Adipocyte (in vitro differentiated cells): Measurements from ENCODE around the gene HDAC7.

ENCODE experiments used
- DNase-seq: peaks from one replicate; pipeline ENCODE4 v3.0.0-alpha.2; 2015; ENCODE audit warnings: low read depth
- H3K27me3 ChIP-seq: replicated peaks from 2 replicates; pipeline ENCODE4 v1.7.0; 2013; ENCODE audit warnings: mild to moderate bottlenecking, low read length, moderate library complexity; ENCODE audit not compliant: control insufficient read depth, insufficient read depth
- H3K36me3 ChIP-seq: 2 replicates; pipeline ENCODE4 v1.7.0; 2013; ENCODE audit warnings: low read length, mild to moderate bottlenecking, moderate library complexity; ENCODE audit not compliant: control insufficient read depth, insufficient read depth, severe bottlenecking
- H3K4me1 ChIP-seq: 2 replicates; pipeline ENCODE4 v1.7.0; 2013; ENCODE audit warnings: mild to moderate bottlenecking, low read length, moderate library complexity; ENCODE audit not compliant: control insufficient read depth, insufficient read depth
- H3K4me3 ChIP-seq: 2 replicates; pipeline ENCODE4 v1.7.0; 2013; ENCODE audit warnings: mild to moderate bottlenecking, low read length, moderate library complexity
- H3K9ac ChIP-seq: 2 replicates; pipeline ENCODE4 v1.7.0; 2013; ENCODE audit warnings: mild to moderate bottlenecking, low read length, moderate library complexity
- H3K9me3 ChIP-seq: 2 replicates; pipeline ENCODE4 v1.7.0; 2013; ENCODE audit warnings: mild to moderate bottlenecking, low read length, moderate library complexity; ENCODE audit not compliant: control insufficient read depth

HDAC7 gene

DNA sequence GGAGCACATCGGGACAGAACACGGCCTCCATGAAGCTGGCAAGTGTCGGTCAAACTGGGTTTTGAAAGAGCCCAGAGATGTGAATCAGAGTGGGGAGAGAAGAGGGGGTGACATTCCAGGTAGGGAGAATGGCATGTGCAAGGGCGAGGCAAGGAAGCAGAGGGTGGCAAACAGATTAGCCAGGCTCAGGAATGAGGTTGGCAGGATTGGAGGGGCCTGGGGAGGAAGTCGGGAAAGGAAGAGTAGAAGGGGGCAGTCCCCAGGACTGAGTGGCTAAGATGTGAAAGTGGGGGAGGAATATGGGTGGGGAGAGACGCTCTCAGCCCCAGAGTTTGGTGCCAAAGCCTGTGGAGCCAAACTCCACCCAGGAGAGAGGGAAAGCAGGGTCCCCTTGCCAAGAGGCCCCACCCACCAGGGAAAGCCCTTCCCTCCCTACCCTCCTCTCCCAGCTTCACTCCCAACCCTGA lies 5.5 kb upstream of the HDAC7 start:
- Histone ChIP-seq H3K4me1 (peaks cover 84% of the 10 kb centered on the region), H3K9me3 (no peaks in the 10 kb centered on the region), H3K36me3 (no peaks in the 10 kb centered on the region), H3K4me3 (no peak overlapping the region), H3K27me3 (no peaks in the 10 kb centered on the region), H3K9ac (peak overlapping the region; percentile 27)
- DNase-seq: peak; percentile 15

DNA sequence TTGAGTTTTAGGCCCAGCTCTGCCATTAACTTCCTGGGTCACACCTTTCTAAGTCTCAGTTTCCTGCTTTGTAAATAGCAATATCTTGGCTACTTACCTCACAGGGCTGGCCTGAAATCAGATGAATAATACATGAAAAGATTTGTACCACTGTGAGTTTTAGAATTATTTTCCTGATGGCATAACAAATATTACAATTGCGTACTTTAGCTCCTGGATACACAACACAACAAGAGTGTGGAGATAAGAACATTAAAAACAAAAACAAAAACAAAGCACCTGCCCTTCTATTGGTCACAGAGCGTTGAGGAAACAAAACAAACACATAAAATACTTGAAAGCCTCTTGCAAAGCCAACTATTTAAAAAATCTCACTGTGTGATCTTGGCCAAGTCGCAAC lies 4.9 kb upstream of the HDAC7 start:
- DNase-seq: no peak
- peaks cover 84% of the 10 kb centered on the region for H3K4me1 ChIP-seq
- H3K9ac ChIP-seq: peak overlapping the region; percentile 100
- no peaks in the 10 kb centered on the region for H3K36me3 ChIP-seq
- H3K4me3 ChIP-seq: no peak overlapping the region
- H3K9me3 ChIP-seq: no peaks in the 10 kb centered on the region
- H3K27me3 ChIP-seq: no peaks in the 10 kb centered on the region

DNA sequence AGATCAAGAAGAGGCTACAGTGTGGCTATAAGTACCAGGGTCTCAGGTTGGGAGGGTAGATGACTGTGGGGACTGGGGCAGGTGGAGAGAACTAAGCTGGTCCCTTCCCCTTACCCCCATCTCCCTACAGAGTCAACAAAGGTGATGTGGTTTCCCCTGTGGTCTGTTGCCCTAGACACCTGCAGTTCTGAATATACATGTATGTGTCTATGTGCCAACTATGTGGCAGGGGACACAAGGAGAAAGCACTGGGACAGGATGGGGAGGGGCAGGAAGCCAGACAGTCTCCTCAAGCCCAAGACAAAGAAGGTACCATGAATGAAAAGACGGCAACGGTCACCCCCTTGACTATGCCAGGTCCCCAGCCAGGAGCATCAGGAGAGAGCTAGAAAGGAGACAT lies 4.5 kb upstream of the HDAC7 start:
- Histone ChIP-seq H3K36me3 (no peaks in the 10 kb centered on the region), H3K9ac (peak overlapping the region; percentile 100), H3K4me1 (peaks cover 81% of the 10 kb centered on the region), H3K9me3 (no peaks in the 10 kb centered on the region), H3K27me3 (no peaks in the 10 kb centered on the region), H3K4me3 (no peak overlapping the region)
- DNase-seq: no peak

DNA sequence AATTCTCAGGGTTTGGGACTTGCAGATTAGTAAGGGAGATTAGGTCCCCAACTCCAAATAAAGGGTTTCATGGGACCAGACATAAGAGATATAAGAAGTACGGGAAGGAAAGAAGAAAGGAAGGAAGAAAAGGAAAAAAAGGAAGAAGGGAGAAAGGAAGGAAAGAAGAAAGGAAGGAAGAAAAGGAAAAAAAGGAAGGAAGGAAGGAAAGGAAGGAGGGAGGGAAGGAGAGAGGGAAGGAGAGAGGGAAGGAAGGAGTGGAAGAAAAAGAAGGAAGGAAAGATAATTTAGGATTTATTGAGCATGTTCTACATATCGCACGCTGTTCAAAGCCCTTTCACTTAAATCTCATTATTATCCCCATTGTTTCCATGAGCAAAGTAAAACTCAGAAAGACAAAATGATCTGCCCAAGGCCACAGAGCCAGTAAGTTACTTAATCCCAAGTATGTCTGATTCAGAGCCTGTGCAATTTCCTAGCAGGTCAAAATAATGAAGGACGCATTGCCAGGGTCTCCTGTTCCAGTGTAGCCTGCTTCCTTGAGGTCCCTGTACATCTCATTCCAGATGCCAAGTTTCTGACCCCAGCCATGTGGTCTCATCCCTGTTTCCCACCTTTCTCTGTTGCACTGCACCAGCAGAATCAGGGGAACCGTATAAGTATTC lies 3.9 kb upstream of the HDAC7 start:
- peak overlapping the region; percentile 35 for H3K4me3 ChIP-seq
- H3K27me3 ChIP-seq: no peaks in the 10 kb centered on the region
- no peaks in the 10 kb centered on the region for H3K9me3 ChIP-seq
- no peaks in the 10 kb centered on the region for H3K36me3 ChIP-seq
- peaks cover 77% of the 10 kb centered on the region for H3K4me1 ChIP-seq
- peak; percentile 60 for DNase-seq
- peak overlapping the region; percentile 100 for H3K9ac ChIP-seq

DNA sequence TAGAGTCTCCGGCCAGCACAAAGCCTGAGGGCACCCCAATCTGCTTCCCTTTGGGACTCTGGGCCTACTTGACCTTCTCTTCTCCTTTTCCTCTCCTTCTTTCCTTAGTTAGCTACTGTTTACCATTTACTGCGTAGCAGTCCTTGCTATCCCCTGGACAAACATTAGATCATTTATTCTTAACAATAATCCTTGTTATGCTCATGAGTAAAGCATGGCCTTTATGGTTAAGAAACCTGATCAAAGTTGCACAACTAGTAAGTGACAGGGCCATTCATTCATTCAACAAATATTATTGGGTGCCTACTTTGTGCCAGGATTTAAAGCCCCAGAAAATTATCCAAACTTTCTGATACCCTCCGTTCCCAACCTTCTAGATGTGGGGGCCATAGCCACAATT lies 3.2 kb upstream of the HDAC7 start:
- Histone ChIP-seq H3K4me3 (no peak overlapping the region), H3K4me1 (peaks cover 77% of the 10 kb centered on the region), H3K9me3 (no peaks in the 10 kb centered on the region), H3K36me3 (no peaks in the 10 kb centered on the region), H3K9ac (peak overlapping the region; percentile 100), H3K27me3 (no peaks in the 10 kb centered on the region)
- no peak for DNase-seq

DNA sequence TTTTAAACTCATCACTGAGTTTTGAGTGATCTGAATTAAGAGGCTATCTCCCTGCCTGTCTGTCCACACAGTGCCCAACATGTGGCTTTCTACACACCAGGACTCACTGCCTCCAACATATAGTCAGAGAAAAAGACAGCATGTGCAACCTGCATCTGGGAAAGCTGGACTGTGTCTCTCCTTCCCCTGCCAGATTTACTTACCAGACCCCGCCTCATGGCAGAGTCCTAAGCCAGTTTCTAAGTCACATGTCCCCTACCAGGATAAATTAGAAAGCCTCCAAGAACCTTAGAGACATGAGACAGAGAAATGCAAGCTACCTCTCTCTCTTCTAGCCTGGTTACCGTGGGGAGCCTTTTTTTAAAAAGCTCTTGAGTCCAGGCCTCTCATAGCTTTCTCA lies 2.7 kb upstream of the HDAC7 start:
- no peaks in the 10 kb centered on the region for H3K36me3 ChIP-seq
- H3K4me3 ChIP-seq: peak overlapping the region; percentile 20
- no peaks in the 10 kb centered on the region for H3K27me3 ChIP-seq
- no peaks in the 10 kb centered on the region for H3K9me3 ChIP-seq
- H3K9ac ChIP-seq: peak overlapping the region; percentile 100
- peaks cover 80% of the 10 kb centered on the region for H3K4me1 ChIP-seq
- DNase-seq: no peak

DNA sequence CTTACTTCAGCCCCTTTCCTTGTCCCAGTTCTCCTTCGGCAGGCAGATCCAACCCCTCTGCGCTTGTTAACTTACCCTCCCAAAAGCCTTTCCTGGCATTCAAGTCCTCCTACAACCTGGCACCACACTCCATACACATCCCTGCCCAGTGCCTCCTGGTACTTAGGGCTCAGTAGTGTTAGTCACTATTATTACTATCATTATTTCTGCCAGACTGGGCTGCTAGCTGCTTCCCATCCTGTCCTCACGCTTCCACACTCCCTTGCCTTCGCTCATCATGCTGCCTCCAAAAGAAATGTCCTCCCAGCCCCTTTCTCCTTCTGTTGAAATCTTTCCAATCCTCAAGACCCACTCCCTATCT lies 1.6 kb upstream of the HDAC7 start:
- Histone ChIP-seq H3K36me3 (no peaks in the 10 kb centered on the region), H3K9me3 (no peaks in the 10 kb centered on the region), H3K27me3 (no peaks in the 10 kb centered on the region), H3K4me3 (peak overlapping the region; percentile 93), H3K4me1 (peaks cover 79% of the 10 kb centered on the region), H3K9ac (peak overlapping the region; percentile 100)
- DNase-seq: no peak

DNA sequence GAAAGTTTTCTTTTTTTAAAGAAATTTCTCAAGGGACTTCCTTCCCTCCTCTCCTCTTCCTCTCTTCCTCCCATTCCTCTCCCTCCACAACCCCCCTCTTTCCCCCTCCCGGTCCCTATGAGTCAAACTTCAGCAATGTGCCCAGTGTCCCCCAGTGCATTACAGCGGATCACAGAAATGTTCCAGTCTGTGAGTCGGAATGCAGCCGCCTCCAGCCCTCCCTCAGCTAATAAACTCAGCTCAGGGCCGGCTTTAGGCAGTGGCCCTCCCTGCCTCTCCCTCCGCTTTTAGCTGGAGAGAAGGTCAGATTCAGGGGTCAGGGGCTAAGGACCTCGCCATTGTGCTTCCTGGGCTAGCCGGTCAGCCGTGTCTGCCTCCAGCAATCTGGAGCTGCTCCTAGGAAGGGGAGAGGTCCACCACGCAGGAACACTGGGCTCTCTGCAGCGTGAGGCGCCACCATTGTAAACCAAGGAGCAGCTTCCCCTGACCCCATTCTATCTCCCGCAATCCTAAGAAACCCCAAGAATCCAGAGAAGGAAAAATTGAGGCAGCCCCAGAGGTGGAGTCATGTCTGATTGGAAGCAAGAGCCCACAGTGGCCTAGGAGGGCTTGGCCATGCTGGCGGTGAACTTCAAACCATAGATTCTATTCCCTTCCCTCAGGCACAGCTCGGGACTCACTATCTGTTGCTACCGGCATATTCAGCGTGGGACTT lies 1.1 kb upstream of the HDAC7 start:
- H3K4me3 ChIP-seq: peak overlapping the region; percentile 93

DNA sequence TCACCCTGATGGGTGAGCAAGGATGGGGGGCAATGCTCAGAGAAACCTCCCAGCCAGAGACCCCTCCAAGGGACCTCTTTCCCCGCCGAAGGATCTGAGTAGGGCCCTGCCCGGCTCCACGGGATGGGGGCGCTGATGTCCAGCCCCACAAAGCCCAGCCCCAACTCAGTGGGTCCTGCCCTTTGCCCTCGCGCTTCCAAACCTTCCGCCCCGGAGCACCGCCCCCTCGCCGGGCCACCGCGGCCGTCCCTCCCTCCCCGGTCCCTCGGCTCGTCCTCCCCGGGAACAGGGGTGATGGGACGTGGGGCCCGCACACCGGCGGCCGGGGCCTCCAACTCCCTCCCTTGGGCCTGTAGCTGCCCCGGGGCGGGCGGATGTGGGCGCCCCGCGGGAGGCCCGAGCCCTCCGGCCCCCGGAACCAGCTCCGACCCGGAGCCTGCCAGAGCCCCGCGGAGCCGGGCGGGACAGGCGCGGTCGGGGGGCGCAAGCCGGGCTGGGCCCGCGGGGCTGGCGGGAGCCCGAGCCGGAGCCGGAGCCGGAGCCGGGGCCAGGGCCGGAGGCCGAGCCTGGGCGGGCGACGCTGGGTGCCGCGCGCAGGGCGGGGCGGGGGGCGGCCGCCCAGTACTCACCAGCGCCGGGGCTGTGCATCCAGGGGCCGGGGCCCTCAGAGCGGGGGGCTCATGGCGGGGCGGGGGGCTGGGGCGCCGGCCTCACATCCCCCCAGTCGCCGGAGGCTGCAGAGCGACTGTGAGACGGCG lies 386 bp downstream of the HDAC7 start:
- no peaks in the 10 kb centered on the region for H3K27me3 ChIP-seq
- H3K4me3 ChIP-seq: peak overlapping the region; percentile 86
- no peaks in the 10 kb centered on the region for H3K9me3 ChIP-seq
- peaks cover 77% of the 10 kb centered on the region for H3K4me1 ChIP-seq
- H3K36me3 ChIP-seq: peaks cover 8% of the 10 kb centered on the region
- peak overlapping the region; percentile 91 for H3K9ac ChIP-seq
- DNase-seq: peak; percentile 45

More for the DNA sequence above, 1.1 kb upstream of the HDAC7 start:
- no peaks in the 10 kb centered on the region for H3K9me3 ChIP-seq
- peaks cover 78% of the 10 kb centered on the region for H3K4me1 ChIP-seq
- no peaks in the 10 kb centered on the region for H3K36me3 ChIP-seq
- no peaks in the 10 kb centered on the region for H3K27me3 ChIP-seq
- peak overlapping the region; percentile 100 for H3K9ac ChIP-seq
- peak; percentile 98 for DNase-seq

DNA sequence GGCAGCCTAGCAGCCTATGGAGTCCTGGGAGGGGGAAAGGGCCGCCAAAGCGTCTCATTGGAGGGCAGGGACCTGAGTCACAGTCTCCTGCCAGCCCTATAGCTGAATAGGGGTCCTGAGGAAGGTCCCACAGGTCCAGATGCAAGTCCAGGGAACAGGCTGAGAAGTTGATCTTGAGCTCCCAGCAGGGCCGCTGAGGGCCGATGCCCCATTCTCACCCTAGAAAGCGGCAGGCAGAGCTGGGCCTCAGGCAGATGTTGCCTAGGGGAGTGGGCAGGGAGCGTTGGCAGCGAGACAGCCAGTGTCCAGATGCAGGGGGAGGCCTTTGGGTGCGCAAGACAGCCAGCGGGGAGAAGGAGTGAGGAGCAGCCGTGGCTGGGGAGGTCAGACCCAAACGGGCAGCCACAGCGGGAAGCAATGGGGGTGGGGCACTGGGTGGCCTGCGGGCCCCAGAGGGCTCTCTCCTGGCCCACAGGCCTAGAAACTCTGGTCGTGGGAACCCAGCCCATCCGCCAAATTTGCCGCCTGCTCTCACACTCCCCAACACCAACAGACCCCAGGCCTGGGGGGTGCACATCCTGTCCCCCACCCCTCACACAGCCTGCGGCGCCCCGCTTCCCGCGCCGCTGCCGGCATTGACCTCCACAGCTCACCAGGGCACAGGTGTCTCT lies 1.1 kb downstream of the HDAC7 start:
- Histone ChIP-seq H3K9me3 (no peaks in the 10 kb centered on the region), H3K36me3 (peaks cover 9% of the 10 kb centered on the region), H3K4me3 (peak overlapping the region; percentile 86), H3K27me3 (no peaks in the 10 kb centered on the region), H3K9ac (peak overlapping the region; percentile 91), H3K4me1 (peaks cover 77% of the 10 kb centered on the region)
- DNase-seq: peak; percentile 71

DNA sequence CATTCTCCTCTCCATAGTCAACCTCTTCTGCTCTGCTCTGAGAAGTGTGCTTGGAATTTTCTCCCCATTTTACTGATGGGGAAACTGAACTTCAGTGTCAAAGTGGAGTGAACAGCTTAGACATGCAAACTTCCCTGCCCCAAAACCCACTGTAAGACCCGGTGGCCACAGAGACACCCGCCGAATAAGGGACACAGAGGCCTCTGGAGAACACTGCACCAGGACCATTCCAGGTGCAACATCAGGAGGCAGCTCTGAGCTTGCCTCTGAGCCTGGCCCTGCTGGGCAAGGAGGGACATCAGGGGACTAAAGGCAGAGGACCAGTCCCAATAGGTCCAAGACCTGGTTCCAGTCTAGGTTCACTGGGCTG lies 1.7 kb downstream of the HDAC7 start:
- H3K9me3 ChIP-seq: no peaks in the 10 kb centered on the region
- peaks cover 77% of the 10 kb centered on the region for H3K4me1 ChIP-seq
- H3K4me3 ChIP-seq: peak overlapping the region; percentile 86
- no peak for DNase-seq
- H3K36me3 ChIP-seq: peaks cover 9% of the 10 kb centered on the region
- no peaks in the 10 kb centered on the region for H3K27me3 ChIP-seq
- H3K9ac ChIP-seq: peak overlapping the region; percentile 91
